ENCODE data around the gene PIK3R2. TPM values are rescaled to one million over a fixed set of nuclear protein-coding genes. Genes with fewer than 3 reads are reported as not detected.
"Not testable (repeated sequence)": the region's sequence is repeated elsewhere in the genome, so short reads cannot be mapped to it uniquely, and the experiment has no call there.

The PIK3R2 gene
- polyA plus RNA-seq, 1 donor from 2014 or later: 14.8 TPM

- no peaks in the 10 kb centered on the region for H3K27me3 ChIP-seq (ENCODE audit: insufficient read depth, low read depth, low read length)
- TF ChIP-seq MXI1 (conservative IDR thresholded peaks at IDR 0.05; ENCODE audit: poor library complexity, severe bottlenecking) (no peak), REST (IDR thresholded peaks at IDR 0.05; ENCODE audit: borderline replicate concordance) (no peak), SMC3 (conservative IDR thresholded peaks at IDR 0.05; ENCODE audit: poor library complexity) (peak; percentile 17), EZH2 (IDR thresholded peaks at IDR 0.05; ENCODE audit: borderline replicate concordance, insufficient read depth, low read length, poor library complexity, severe bottlenecking) (no peak), RAD21 (conservative IDR thresholded peaks at IDR 0.05) (peak; percentile 23), EP300 (conservative IDR thresholded peaks at IDR 0.05; ENCODE audit: poor library complexity, severe bottlenecking) (no peak), TAF1 (IDR thresholded peaks at IDR 0.05; ENCODE audit: low read depth) (no peak), POLR2AphosphoS5 (IDR thresholded peaks at IDR 0.05) (no peak)
- TF ChIP-seq, protein P1, sequence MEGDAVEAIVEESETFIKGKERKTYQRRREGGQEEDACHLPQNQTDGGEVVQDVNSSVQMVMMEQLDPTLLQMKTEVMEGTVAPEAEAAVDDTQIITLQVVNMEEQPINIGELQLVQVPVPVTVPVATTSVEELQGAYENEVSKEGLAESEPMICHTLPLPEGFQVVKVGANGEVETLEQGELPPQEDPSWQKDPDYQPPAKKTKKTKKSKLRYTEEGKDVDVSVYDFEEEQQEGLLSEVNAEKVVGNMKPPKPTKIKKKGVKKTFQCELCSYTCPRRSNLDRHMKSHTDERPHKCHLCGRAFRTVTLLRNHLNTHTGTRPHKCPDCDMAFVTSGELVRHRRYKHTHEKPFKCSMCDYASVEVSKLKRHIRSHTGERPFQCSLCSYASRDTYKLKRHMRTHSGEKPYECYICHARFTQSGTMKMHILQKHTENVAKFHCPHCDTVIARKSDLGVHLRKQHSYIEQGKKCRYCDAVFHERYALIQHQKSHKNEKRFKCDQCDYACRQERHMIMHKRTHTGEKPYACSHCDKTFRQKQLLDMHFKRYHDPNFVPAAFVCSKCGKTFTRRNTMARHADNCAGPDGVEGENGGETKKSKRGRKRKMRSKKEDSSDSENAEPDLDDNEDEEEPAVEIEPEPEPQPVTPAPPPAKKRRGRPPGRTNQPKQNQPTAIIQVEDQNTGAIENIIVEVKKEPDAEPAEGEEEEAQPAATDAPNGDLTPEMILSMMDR (IDR thresholded peaks at IDR 0.05; ENCODE audit: poor library complexity, severe bottlenecking): peak; percentile 32
- H3K36me3 ChIP-seq (ENCODE audit: insufficient read depth, low read length): no peaks in the 10 kb centered on the region
- no peak overlapping the region for H2AFZ ChIP-seq (ENCODE audit: low read depth, low read length)
- no peak overlapping the region for H3K4me3 ChIP-seq (ENCODE audit: low read length)
- H3K4me2 ChIP-seq (ENCODE audit: low read length): no peak overlapping the region
- H3K79me2 ChIP-seq (replicated peaks; ENCODE audit: insufficient read depth, low read length): peaks cover under 1% of the 10 kb centered on the region
- no peaks in the 10 kb centered on the region for H3K9me2 ChIP-seq (ENCODE audit: insufficient read depth, low read length)
- no peak overlapping the region for H3K27ac ChIP-seq (ENCODE audit: low read length)
- H3K9me3 ChIP-seq (ENCODE audit: low read length): no peaks in the 10 kb centered on the region
- no peak overlapping the region for H3K9ac ChIP-seq (ENCODE audit: low read length)
- H4K20me1 ChIP-seq (ENCODE audit: insufficient read depth): no peaks in the 10 kb centered on the region
- H3F3A ChIP-seq (ENCODE audit: insufficient read depth, low read length, poor library complexity, severe bottlenecking): peaks cover 3% of the 10 kb centered on the region
These were observed 55.4 kb downstream of the PIK3R2 start for GRCh38 chr19:18208098-18208951.

DNA sequence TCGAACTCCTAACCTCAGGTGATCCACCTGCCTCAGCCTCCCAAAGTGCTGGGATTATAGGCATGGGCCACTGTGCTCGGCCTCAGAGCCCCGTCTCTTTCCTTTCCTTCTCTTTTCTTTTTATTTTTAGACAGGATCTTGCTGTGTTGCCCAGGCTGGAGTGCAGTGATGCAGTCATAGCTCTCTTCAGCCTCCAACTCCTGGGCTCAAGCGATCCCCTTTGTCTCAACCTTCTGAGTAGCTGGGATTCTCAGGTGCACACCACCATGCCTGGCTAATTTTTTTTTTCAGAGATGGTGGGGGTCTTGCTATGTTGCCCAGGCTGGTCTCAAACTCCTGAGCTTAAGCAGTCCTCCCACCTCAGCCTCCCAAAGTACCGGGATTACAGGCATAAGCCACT is 56.9 kb downstream of the PIK3R2 start:
- not testable (repeated sequence) for H3K27ac ChIP-seq (ENCODE audit: low read length); H3K9me3 ChIP-seq (ENCODE audit: low read length); H3K9me2 ChIP-seq (ENCODE audit: insufficient read depth, low read length); H2AFZ ChIP-seq (ENCODE audit: low read depth, low read length); H3K27me3 ChIP-seq (ENCODE audit: insufficient read depth, low read depth, low read length); H3K9ac ChIP-seq (ENCODE audit: low read length); H3K4me2 ChIP-seq (ENCODE audit: low read length); H3K4me3 ChIP-seq (ENCODE audit: low read length); H4K20me1 ChIP-seq (ENCODE audit: insufficient read depth); H3K36me3 ChIP-seq (ENCODE audit: insufficient read depth, low read length); H3K79me2 ChIP-seq (replicated peaks; ENCODE audit: insufficient read depth, low read length); H3F3A ChIP-seq (ENCODE audit: insufficient read depth, low read length, poor library complexity, severe bottlenecking)

Data from neural cell (in vitro differentiated cells).